ENCODE measurements around the gene MAPK12.
A peak's percentile ranks its signal among the peaks of the same experiment; 100 is the strongest.

MAPK12 gene

GRCh38 chr22:50268655-50269113 lies 7.2 kb upstream of the MAPK12 start:
- no peak for DNase-seq (ENCODE audit: low read depth, low spot score)

GRCh38 chr22:50267591-50268390 lies 6.3 kb upstream of the MAPK12 start:
- no peak for DNase-seq (ENCODE audit: low read depth, low spot score)

- DNase-seq (ENCODE audit: low read depth, low spot score) = no peak
These were observed 5.5 kb upstream of the MAPK12 start for GRCh38 chr22:50266994-50267393.

GRCh38 chr22:50264946-50265669 lies 3.6 kb upstream of the MAPK12 start:
- no peak for DNase-seq (ENCODE audit: low read depth, low spot score)

- no peak for DNase-seq (ENCODE audit: low read depth, low spot score)
These were observed 2.7 kb upstream of the MAPK12 start for GRCh38 chr22:50264104-50264745.

- DNase-seq (ENCODE audit: low read depth, low spot score) = no peak
These were observed 1.6 kb upstream of the MAPK12 start for GRCh38 chr22:50262973-50263617.

- DNase-seq (ENCODE audit: low read depth, low spot score) = no peak
These were observed 1.0 kb upstream of the MAPK12 start for GRCh38 chr22:50262460-50262911.

- no peak for DNase-seq (ENCODE audit: low read depth, low spot score)
These were observed 475 bp downstream of the MAPK12 start for GRCh38 chr22:50260801-50261614.

- no peak for DNase-seq (ENCODE audit: low read depth, low spot score)
These were observed 1.1 kb downstream of the MAPK12 start for GRCh38 chr22:50260434-50260800.

GRCh38 chr22:50259302-50259701 lies 2.2 kb downstream of the MAPK12 start:
- DNase-seq (ENCODE audit: low read depth, low spot score) = no peak

GRCh38 chr22:50258361-50259292 lies 2.9 kb downstream of the MAPK12 start:
- DNase-seq (ENCODE audit: low read depth, low spot score) = no peak

- peak; percentile 71 for DNase-seq (ENCODE audit: low read depth, low spot score)
These were observed 3.8 kb downstream of the MAPK12 start for GRCh38 chr22:50257451-50258360.

- DNase-seq (ENCODE audit: low read depth, low spot score) = no peak
These were observed 4.4 kb downstream of the MAPK12 start for GRCh38 chr22:50257041-50257440.

- DNase-seq (ENCODE audit: low read depth, low spot score) = no peak
These were observed 5.1 kb downstream of the MAPK12 start for GRCh38 chr22:50256258-50256862.

- no peak for DNase-seq (ENCODE audit: low read depth, low spot score)
These were observed 5.9 kb downstream of the MAPK12 start for GRCh38 chr22:50255607-50256006.

GRCh38 chr22:50255099-50255498 lies 6.4 kb downstream of the MAPK12 start:
- no peak for DNase-seq (ENCODE audit: low read depth, low spot score)

- no peak for DNase-seq (ENCODE audit: low read depth, low spot score)
These were observed 7.5 kb downstream of the MAPK12 start for GRCh38 chr22:50253941-50254340.
